ENCODE measurements around the gene SEC14L2.

DNA sequence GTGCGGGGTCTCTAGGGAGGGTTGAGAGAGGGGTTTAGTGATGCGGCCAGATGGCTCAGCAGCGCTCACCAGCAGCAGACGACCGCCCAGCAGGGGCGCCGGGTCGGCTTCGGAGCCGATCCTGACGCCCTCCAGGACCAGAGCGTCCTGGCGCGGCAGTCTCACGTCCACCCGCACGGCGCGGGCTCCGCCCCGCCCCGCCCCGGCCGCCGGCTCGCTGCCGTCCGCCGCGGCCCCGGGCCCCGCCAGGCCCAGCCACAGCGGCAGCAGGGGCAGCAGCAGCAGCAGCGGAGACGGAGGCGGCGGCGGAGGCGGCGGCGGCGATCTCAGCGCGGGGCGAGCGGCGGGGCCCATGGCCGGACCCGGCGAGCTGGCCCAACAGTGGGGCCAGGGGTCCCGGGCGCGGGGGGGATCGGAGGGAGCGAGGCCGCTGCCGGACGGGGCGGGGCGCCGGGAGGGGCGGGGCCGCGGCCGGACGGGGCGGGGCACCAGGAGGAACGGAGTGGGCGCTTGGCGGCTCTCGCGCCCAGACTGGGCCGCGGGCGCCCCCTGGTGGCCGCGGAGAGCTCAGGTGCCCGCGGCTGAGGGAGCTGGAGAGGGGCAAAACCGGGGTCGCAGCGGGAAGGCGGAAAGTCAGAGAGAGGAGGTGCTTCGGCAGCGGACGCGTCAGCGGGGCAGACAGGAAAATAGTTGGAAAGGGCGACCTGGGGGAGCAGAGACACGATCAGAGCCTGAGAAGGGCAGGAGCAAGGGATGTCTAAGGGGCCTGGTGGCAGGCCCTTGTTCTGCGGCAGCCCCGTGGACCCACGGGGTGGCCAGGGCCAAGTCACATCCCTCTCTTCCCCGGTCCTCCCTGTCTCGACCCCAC lies 9.6 kb upstream of the SEC14L2 start, which contains the start of gene RNF215:
- TF ChIP-seq, protein P1, sequence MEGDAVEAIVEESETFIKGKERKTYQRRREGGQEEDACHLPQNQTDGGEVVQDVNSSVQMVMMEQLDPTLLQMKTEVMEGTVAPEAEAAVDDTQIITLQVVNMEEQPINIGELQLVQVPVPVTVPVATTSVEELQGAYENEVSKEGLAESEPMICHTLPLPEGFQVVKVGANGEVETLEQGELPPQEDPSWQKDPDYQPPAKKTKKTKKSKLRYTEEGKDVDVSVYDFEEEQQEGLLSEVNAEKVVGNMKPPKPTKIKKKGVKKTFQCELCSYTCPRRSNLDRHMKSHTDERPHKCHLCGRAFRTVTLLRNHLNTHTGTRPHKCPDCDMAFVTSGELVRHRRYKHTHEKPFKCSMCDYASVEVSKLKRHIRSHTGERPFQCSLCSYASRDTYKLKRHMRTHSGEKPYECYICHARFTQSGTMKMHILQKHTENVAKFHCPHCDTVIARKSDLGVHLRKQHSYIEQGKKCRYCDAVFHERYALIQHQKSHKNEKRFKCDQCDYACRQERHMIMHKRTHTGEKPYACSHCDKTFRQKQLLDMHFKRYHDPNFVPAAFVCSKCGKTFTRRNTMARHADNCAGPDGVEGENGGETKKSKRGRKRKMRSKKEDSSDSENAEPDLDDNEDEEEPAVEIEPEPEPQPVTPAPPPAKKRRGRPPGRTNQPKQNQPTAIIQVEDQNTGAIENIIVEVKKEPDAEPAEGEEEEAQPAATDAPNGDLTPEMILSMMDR (IDR thresholded peaks at IDR 0.05): peak; percentile 84
- no peak for TF ChIP-seq EZH2 (IDR thresholded peaks at IDR 0.05; ENCODE audit: borderline replicate concordance, insufficient read depth, low read depth, low read length, poor library complexity, severe bottlenecking)
